NT2/D1 (cell line): Measurements from ENCODE around the gene TECPR2.
"Not testable (repeated sequence)": the region's sequence is repeated elsewhere in the genome, so short reads cannot be mapped to it uniquely, and the experiment has no call there.

Source experiments
- SUZ12 ChIP-seq: IDR thresholded peaks from 2 replicates; pipeline ENCODE4 v1.6.1; 2011; ENCODE audit not compliant: insufficient read length, insufficient read depth; ENCODE audit errors: extremely low read depth
- YY1 ChIP-seq: IDR thresholded peaks from 2 replicates; pipeline ENCODE4 v1.6.1; 2011; ENCODE audit not compliant: insufficient read length, insufficient read depth
- ZNF274 ChIP-seq: IDR thresholded peaks from 2 replicates; pipeline ENCODE4 v1.6.1; 2011; ENCODE audit warnings: mild to moderate bottlenecking, low read depth, low read length

GRCh38 chr14:102550927-102551401 is 188.2 kb downstream of the TECPR2 start:
- TF ChIP-seq SUZ12, YY1, ZNF274: not testable (repeated sequence)
